IPS-11a (cell line): Measurements from ENCODE around the gene SYT11.
A peak's percentile ranks its signal among the peaks of the same experiment; 100 is the strongest.

Source experiments
- H3K4me3 ChIP-seq: one replicate; pipeline ENCODE4 v1.5.1; 2013; ENCODE audit warnings: low read depth, low read length, control low read depth

The SYT11 gene

DNA sequence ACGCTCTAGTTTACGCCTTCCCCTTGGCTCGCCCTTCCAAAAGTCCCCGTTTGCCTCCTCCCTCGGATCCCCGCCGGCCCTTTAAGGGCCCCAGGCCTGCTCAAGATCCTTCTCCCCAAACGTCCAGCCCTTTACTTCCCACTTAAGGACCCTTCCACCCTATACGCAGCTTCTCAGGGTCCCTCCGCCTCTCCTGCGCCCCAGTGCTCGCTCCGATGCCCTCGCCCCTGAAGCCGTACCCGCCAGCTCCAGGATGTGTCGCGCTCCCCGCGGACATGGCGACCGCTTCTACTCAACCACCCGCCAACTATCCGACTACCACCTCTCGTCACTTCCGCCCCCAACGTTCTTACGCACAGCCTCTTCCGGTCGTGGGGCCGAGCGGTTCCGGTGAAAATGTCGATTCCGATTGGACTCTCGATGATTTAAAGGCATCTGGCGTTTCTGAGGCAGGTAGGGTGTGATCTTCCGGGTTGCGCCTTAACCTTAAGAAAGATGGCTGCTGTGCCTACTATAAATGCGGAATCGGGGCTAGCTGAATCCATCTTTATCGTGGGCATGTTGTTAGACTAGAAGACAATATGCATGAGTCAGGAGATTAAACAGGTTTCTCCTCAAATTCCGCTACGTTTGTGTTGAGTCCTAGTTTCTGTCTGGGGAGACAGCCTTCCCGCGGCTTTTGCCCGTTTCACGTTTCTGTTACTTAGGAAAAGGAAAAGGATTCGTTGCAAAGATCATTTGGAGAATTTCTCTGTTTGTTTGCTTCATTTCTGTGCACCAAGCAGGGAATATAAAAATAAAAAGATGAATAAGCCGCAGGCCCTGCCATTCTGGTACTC is 74.9 kb downstream of the SYT11 start, which contains the start of gene KHDC4:
KHDC4 (minus strand) TSS at position 317 of the 839 bp plus-strand sequence; CDS start at position 277, 40 bp downstream.
- H3K4me3 ChIP-seq: peak within 1 kb of the TSS; percentile 99
